ENCODE measurements around the gene LSM12. TPM values are rescaled to one million over a fixed set of nuclear protein-coding genes. Genes with fewer than 3 reads are reported as not detected.

LSM12 gene
- total and polyA plus RNA-seq, 2 of the 8 experiments (the other 6 are each of a cell fraction or from before 2014, with no cell fraction given): 69.8 to 142 TPM

- TF ChIP-seq BACH1 (IDR thresholded peaks at IDR 0.05; ENCODE audit: low read length): no peak
- no peak for TF ChIP-seq KDM5A (IDR thresholded peaks at IDR 0.05; ENCODE audit: low read length)
- TF ChIP-seq BCL11A (IDR thresholded peaks at IDR 0.05; ENCODE audit: low read depth in 2 of 2, low read length in 2 of 2): no peak
- 0 out of 2 replicates have a peak, but pooled peaks have one; percentile 21 for TF ChIP-seq TAF1 (IDR thresholded peaks at IDR 0.05; ENCODE audit: low read depth, low read length)
- TF ChIP-seq CTBP2 (IDR thresholded peaks at IDR 0.05; ENCODE audit: borderline replicate concordance, insufficient read depth, insufficient read length, low read length): no peak
- TF ChIP-seq SP4 (IDR thresholded peaks at IDR 0.05; ENCODE audit: low read length): peak; percentile 84
- no peak for TF ChIP-seq SIX5 (IDR thresholded peaks at IDR 0.05; ENCODE audit: low read depth, low read length)
- peak; percentile 15; the same call in 1 of the 2 replicates for TF ChIP-seq E2F6 (IDR thresholded peaks at IDR 0.05)
- no peak for TF ChIP-seq KDM4A (IDR thresholded peaks at IDR 0.05; ENCODE audit: low read depth, low read length, severe bottlenecking)
- no peak for TF ChIP-seq POU5F1 (IDR thresholded peaks at IDR 0.05; ENCODE audit: low read depth, low read length)
- 0 out of 2 replicates have a peak, but pooled peaks have one; percentile 37 for TF ChIP-seq CREB1 (IDR thresholded peaks at IDR 0.05)
- no peak for TF ChIP-seq TAF7 (optimal IDR thresholded peaks at IDR 0.05; ENCODE audit: borderline replicate concordance, low read depth, low read length)
- peak in 1 of 2 experiments; percentile 28; a peak in 1 of 4 replicates for TF ChIP-seq SIN3A (conservative IDR thresholded peaks at IDR 0.05 in 1 of 2, IDR thresholded peaks at IDR 0.05 in 1 of 2; ENCODE audit: low read depth in 1 of 2, low read length in 2 of 2)
- no peak for TF ChIP-seq CHD1 (IDR thresholded peaks at IDR 0.05; ENCODE audit: low read depth, low read length)
- no peak for TF ChIP-seq GABPA (IDR thresholded peaks at IDR 0.05; ENCODE audit: borderline replicate concordance, insufficient read depth, low read length)
Measured at GRCh38 chr17:44006598-44007345, 59.7 kb downstream of the LSM12 start (continued).

Data from H1 (cell line).